Testis (tissue), 3 donors: ENCODE data around the gene SH2B3. TPM values are rescaled to one million over a fixed set of nuclear protein-coding genes. Genes with fewer than 3 reads are reported as not detected.

Experiments
- DNase-seq: peaks from one replicate; pipeline ENCODE4 v3.0.0-alpha.2; 2019
- H3K27ac ChIP-seq, 2 donors: fragments of 200-600 bp; sonication (generic); one replicate each; pipeline ENCODE4 v1.5.1; 2019
- H3K27me3 ChIP-seq: fragments of 200-600 bp; sonication (generic); one replicate; pipeline ENCODE4 v1.5.1; 2019
- H3K36me3 ChIP-seq: fragments of 200-600 bp; sonication (generic); one replicate; pipeline ENCODE4 v1.5.1; 2017; ENCODE audit warnings: low read depth; ENCODE audit errors: missing control alignments
- H3K4me1 ChIP-seq: fragments of 200-600 bp; sonication (generic); one replicate; pipeline ENCODE4 v1.5.1; 2019
- H3K4me3 ChIP-seq, 2 donors: fragments of 200-600 bp; sonication (generic); one replicate each; pipeline ENCODE4 v1.5.1; 2017 to 2019
- H3K9me3 ChIP-seq: fragments of 200-600 bp; sonication (generic); one replicate; pipeline ENCODE4 v1.5.1; 2017
- CTCF ChIP-seq, 3 experiments: fragments of 450-650 bp in 2 of 3; fragments of 200-600 bp in 1 of 3; sonication (generic) in 1 of 3; IDR thresholded peaks; one replicate each; pipeline ENCODE4 v1.5.1; 2016 to 2019; ENCODE audit warnings: antibody characterized with exemption in 3 of 3, mild to moderate bottlenecking in 2 of 3, moderate library complexity in 1 of 3
- POLR2A ChIP-seq: fragments of 450-650 bp; IDR thresholded peaks from one replicate; pipeline ENCODE4 v1.6.1; 2017; ENCODE audit warnings: antibody characterized with exemption, mild to moderate bottlenecking, moderate library complexity
- WGBS, 2 donors: methylation state at CpG; one replicate each; pipeline ENCODE4 v1.1.5; 2018; 5-methylcytosine and 5-hydroxymethylcytosine counted together
- intact Hi-C: fragments of 100-400 bp; cut with DNase I; formaldehyde crosslinking; loops from one replicate; pipeline ENCODE4 v1.15.1; 2023; ENCODE audit warnings: low total_unique reads
- polyA plus RNA-seq: library from polyadenylated mRNA; stranded (reverse); fragments of 350-450 nt; fragmentation: Illumina TruSeq; extraction: RNeasy Lipid Tissue Mini Kit (QIAGEN cat#74804); gene quantifications from one replicate; pipeline ENCODE4 v1.2.3, GENCODE V29; 2014; ENCODE audit warnings: low read depth, low replicate concordance; ENCODE audit not compliant: insufficient read depth
- total RNA-seq, 2 donors: library from RNA; depleted of rRNA; stranded (reverse); fragments of >200 nt; gene quantifications; one replicate each; pipeline ENCODE4 v1.2.3, GENCODE V29; 2016

Gene SH2B3
- total and polyA plus RNA-seq, 3 donors from 2014 or later, result 22.0 to 38.1 (median 36.9) TPM

GRCh38 chr12:111441107-111441928 is 35.6 kb downstream of the SH2B3 start:
- Histone ChIP-seq H3K9me3 (no peaks in the 10 kb centered on the region), H3K4me3 (no peak overlapping the region), H3K4me1 (peaks cover 21% of the 10 kb centered on the region), H3K27me3 (no peaks in the 10 kb centered on the region), H3K36me3 (no peaks in the 10 kb centered on the region), H3K27ac (peak overlapping the region in 1 of 2 donors; percentile 64)
- no peak for TF ChIP-seq CTCF (IDR thresholded peaks at IDR 0.05)
- no peak for TF ChIP-seq POLR2A
- no peak for DNase-seq
- intact Hi-C loops, result no loop called here
- 88 to 90% methylated on average over 7 of the region's 7 CpGs for WGBS, 2 donors

DNA sequence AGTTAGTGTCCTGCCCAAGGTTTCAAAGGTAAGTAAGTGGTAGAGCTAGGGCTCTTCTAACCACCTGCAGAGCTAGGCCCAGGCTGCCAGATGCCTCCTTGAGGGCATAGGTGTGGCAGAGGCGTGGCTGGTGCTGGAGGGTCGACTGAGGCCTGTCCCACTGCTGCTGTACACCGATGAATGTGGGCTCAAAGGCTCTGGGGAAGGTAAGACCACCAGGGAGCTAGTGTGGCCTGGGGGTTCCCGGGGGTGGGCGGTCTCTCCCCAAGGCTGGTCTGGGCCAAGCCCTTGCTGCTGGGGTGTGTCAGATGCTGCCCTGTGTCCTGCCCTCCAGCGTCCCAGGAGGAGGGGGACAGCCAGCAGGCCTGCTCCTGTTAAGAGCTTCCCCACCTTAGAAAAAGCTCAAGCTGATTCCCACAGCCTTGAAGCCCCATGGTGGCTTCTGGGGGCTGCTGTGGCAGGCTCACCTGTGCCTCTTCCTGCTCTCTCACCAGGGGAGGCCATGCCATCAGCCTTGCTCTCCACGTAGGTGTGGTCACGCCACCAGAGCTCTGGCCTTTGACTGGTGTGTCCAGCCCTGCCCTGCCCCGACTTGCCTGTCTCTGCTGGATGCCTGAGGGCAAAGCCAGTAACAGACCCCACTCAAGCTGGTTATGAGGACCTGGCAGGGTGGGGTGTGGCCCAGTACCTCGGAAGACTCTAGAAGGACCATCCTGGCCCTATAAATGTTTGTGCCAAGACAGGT is 36.8 kb downstream of the SH2B3 start:
- H3K27me3 ChIP-seq, result no peaks in the 10 kb centered on the region

GRCh38 chr12:111443086-111443485 is 37.4 kb downstream of the SH2B3 start:
- Histone ChIP-seq H3K27me3 (no peaks in the 10 kb centered on the region), H3K27ac (peak overlapping the region in 1 of 2 donors; percentile 26), H3K36me3 (no peaks in the 10 kb centered on the region), H3K4me3 (no peak overlapping the region), H3K4me1 (peaks cover 22% of the 10 kb centered on the region), H3K9me3 (no peaks in the 10 kb centered on the region)
- TF ChIP-seq POLR2A, result no peak
- no peak for TF ChIP-seq CTCF (IDR thresholded peaks at IDR 0.05)
- WGBS, 2 donors, result 91 to 97% methylated on average over 3 to 7 of the region's 7 CpGs
- DNase-seq, result no peak
- intact Hi-C loops, result no loop called here

More for the DNA sequence above, 36.8 kb downstream of the SH2B3 start:
- H3K4me3 ChIP-seq, result no peak overlapping the region
- TF ChIP-seq CTCF (IDR thresholded peaks at IDR 0.05) (no peak), POLR2A (no peak)
- peaks cover 22% of the 10 kb centered on the region for H3K4me1 ChIP-seq
- DNase-seq, result no peak
- WGBS, 2 donors, result 86 to 87% methylated on average over 5 to 10 of the region's 10 CpGs
- peak overlapping the region in 1 of 2 donors; percentile 26 for H3K27ac ChIP-seq
- intact Hi-C loops, result no loop called here
- no peaks in the 10 kb centered on the region for H3K9me3 ChIP-seq
- H3K36me3 ChIP-seq, result no peaks in the 10 kb centered on the region

DNA sequence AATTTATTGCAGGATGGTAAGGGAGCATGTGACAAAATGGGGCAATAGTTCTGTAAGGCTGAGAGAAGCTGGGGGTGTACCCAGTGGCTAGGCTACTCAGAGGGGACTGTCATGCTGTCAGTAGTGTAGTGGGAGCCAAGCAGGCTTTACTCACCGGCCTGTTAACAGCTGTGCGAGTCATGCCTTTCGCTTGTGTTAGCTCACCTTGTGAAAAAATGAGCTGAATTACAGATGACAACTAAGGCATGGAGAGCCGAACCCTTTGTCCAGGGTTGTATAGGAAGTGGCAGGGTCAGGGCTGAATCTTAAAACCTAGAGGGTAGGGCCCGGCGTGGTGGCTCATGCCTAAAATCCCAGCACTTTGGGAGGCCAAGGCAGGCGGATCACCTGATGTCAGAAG is 37.9 kb downstream of the SH2B3 start:
- Histone ChIP-seq H3K27me3 (no peaks in the 10 kb centered on the region), H3K4me3 (no peak overlapping the region), H3K4me1 (peaks cover 26% of the 10 kb centered on the region), H3K9me3 (no peaks in the 10 kb centered on the region), H3K27ac (no peak overlapping the region), H3K36me3 (no peaks in the 10 kb centered on the region)
- intact Hi-C loops, result no loop called here
- no peak for DNase-seq
- WGBS, 2 donors, result 82 to 93% methylated on average over 7 of the region's 7 CpGs
- no peak for TF ChIP-seq POLR2A
- TF ChIP-seq CTCF (IDR thresholded peaks at IDR 0.05), result no peak
